ENCODE results near the gene IGFBP2. TPM values are rescaled to one million over a fixed set of nuclear protein-coding genes. Genes with fewer than 3 reads are reported as not detected.

IGFBP2 gene
- total RNA-seq = 41.1 and 329 TPM in 2 replicates

GRCh38 chr2:216632952-216633615 is at the start of gene IGFBP2:
IGFBP2 (plus strand) TSS chr2:216633420; CDS start chr2:216633524, 104 bp downstream.
- no peak for FAIRE-seq
- no peak for DNase-seq (ENCODE audit: low read depth)
- Histone ChIP-seq H3K4me3 (ENCODE audit: low read depth, low read length) (peak within 1 kb of the TSS; percentile 65), H3K36me3 (ENCODE audit: control insufficient read depth, insufficient read depth, low read length) (no peaks in the 10 kb centered on the region), H3K27me3 (ENCODE audit: control insufficient read depth, insufficient read depth, low read length) (peaks cover 1% of the 10 kb centered on the region)
- TF ChIP-seq CTCF (IDR thresholded peaks at IDR 0.05; ENCODE audit: insufficient read depth, low read length, severe bottlenecking) = no peak

- no peak for DNase-seq (ENCODE audit: low read depth)
- no peak for TF ChIP-seq CTCF (IDR thresholded peaks at IDR 0.05; ENCODE audit: insufficient read depth, low read length, severe bottlenecking)
- Histone ChIP-seq H3K27me3 (ENCODE audit: control insufficient read depth, insufficient read depth, low read length) (no peaks in the 10 kb centered on the region), H3K36me3 (ENCODE audit: control insufficient read depth, insufficient read depth, low read length) (no peaks in the 10 kb centered on the region), H3K4me3 (ENCODE audit: low read depth, low read length) (no peak overlapping the region)
- peak; percentile 28 for FAIRE-seq
These were observed 49.6 kb upstream of the IGFBP2 start for GRCh38 chr2:216583606-216584005.

GRCh38 chr2:216584112-216584511 is 49.1 kb upstream of the IGFBP2 start:
- Histone ChIP-seq H3K36me3 (ENCODE audit: control insufficient read depth, insufficient read depth, low read length) (no peaks in the 10 kb centered on the region), H3K27me3 (ENCODE audit: control insufficient read depth, insufficient read depth, low read length) (no peaks in the 10 kb centered on the region), H3K4me3 (ENCODE audit: low read depth, low read length) (no peak overlapping the region)
- DNase-seq (ENCODE audit: low read depth) (no peak), FAIRE-seq (no peak)
- no peak for TF ChIP-seq CTCF (IDR thresholded peaks at IDR 0.05; ENCODE audit: insufficient read depth, low read length, severe bottlenecking)

- no peak for DNase-seq (ENCODE audit: low read depth)
- FAIRE-seq = no peak
- Histone ChIP-seq H3K27me3 (ENCODE audit: control insufficient read depth, insufficient read depth, low read length) (no peaks in the 10 kb centered on the region), H3K36me3 (ENCODE audit: control insufficient read depth, insufficient read depth, low read length) (no peaks in the 10 kb centered on the region), H3K4me3 (ENCODE audit: low read depth, low read length) (no peak overlapping the region)
- no peak for TF ChIP-seq CTCF (IDR thresholded peaks at IDR 0.05; ENCODE audit: insufficient read depth, low read length, severe bottlenecking)
These were observed 47.8 kb upstream of the IGFBP2 start for GRCh38 chr2:216585441-216585840.

- no peak for TF ChIP-seq CTCF (IDR thresholded peaks at IDR 0.05; ENCODE audit: insufficient read depth, low read length, severe bottlenecking)
- FAIRE-seq (no peak), DNase-seq (ENCODE audit: low read depth) (no peak)
- H3K27me3 ChIP-seq (ENCODE audit: control insufficient read depth, insufficient read depth, low read length) = no peaks in the 10 kb centered on the region
- H3K36me3 ChIP-seq (ENCODE audit: control insufficient read depth, insufficient read depth, low read length) = no peaks in the 10 kb centered on the region
- H3K4me3 ChIP-seq (ENCODE audit: low read depth, low read length) = no peak overlapping the region
These were observed 44.1 kb upstream of the IGFBP2 start for GRCh38 chr2:216588861-216589710.

Measured in bronchial epithelial cell (primary cell).